AG04449 (cell line): ENCODE data around the gene PFN3.

Experiments
- CTCF ChIA-PET: fragments of 350-600 bp; formaldehyde crosslinking; extraction: SDS; loops from one replicate; lab custom pipeline; 2021; ENCODE audit warnings: antibody characterized with exemption; lab: Yijun Ruan, JAX
- POLR2A ChIA-PET: fragments of 400-600, 350-600 bp; formaldehyde crosslinking; extraction: SDS; loops from one replicate; lab custom pipeline; 2020; ENCODE audit warnings: antibody characterized with exemption, inconsistent platforms; lab: Yijun Ruan, JAX
- DNase-seq: peaks from one replicate; pipeline ENCODE4 v3.0.0-alpha.2; 2010; ENCODE audit warnings: low read depth, low spot score
- H3K4me3 ChIP-seq: 2 replicates; pipeline ENCODE4 v1.5.1; 2011; ENCODE audit warnings: low read depth, mild to moderate bottlenecking, control low read depth, low read length
- TF ChIP-seq, protein P1 (sequence below): IDR thresholded peaks from one replicate; pipeline ENCODE4 v1.5.1; 2011; ENCODE audit warnings: mild to moderate bottlenecking, moderate library complexity, low read length, control low read depth, inconsistent platforms; ENCODE audit not compliant: insufficient read depth; ENCODE audit errors: missing control alignments

Gene PFN3

DNA sequence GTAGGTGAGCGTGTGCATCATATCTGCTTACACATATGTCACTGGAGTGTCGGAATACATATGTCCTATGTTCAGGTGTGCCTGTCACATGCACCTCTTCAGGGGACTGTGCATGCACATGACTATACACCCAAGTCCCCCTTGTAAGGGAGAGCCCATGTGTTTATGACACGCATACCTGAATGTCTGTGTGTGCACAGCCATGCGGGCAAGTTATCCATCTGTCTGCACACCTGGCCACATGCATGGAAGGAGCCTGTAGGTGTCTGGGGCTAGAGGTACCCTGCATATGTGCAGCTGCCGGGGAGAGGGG lies 43.4 kb downstream of the PFN3 start:
- DNase-seq: no peak
- no peak overlapping the region for H3K4me3 ChIP-seq
- TF ChIP-seq, protein P1, sequence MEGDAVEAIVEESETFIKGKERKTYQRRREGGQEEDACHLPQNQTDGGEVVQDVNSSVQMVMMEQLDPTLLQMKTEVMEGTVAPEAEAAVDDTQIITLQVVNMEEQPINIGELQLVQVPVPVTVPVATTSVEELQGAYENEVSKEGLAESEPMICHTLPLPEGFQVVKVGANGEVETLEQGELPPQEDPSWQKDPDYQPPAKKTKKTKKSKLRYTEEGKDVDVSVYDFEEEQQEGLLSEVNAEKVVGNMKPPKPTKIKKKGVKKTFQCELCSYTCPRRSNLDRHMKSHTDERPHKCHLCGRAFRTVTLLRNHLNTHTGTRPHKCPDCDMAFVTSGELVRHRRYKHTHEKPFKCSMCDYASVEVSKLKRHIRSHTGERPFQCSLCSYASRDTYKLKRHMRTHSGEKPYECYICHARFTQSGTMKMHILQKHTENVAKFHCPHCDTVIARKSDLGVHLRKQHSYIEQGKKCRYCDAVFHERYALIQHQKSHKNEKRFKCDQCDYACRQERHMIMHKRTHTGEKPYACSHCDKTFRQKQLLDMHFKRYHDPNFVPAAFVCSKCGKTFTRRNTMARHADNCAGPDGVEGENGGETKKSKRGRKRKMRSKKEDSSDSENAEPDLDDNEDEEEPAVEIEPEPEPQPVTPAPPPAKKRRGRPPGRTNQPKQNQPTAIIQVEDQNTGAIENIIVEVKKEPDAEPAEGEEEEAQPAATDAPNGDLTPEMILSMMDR: no peak
- ChIA-PET CTCF (no interaction called here), POLR2A (no interaction called here)

DNA sequence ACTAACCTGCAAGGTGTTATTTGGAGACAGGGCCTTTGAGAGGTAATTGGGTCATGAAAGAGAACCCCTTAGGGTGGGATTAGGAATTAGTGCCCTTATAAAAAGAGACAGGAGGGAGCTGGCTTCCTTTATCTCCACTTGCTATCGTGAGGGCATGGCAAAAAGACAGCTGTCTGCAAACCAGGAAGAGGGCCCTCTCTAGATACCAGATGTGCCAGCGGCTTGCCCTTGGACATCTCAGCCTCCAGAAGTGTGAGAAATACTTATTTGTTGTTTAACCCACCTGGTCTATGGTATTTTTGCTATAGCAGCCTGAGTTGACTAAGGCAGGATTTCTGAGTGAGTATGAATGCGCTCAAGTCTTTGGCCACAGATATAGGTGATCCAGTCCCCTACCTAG lies 43.7 kb downstream of the PFN3 start:
- no peak overlapping the region for H3K4me3 ChIP-seq
- POLR2A ChIA-PET: no interaction called here
- TF ChIP-seq, protein P1: no peak
- DNase-seq: no peak
- CTCF ChIA-PET: interaction anchor here (0.9 to 6.9 kb wide), 3 partner anchors 13 to 245 kb away, joined by 3 to 58 read pairs (median 3); no protein-coding TSS in a partner anchor

DNA sequence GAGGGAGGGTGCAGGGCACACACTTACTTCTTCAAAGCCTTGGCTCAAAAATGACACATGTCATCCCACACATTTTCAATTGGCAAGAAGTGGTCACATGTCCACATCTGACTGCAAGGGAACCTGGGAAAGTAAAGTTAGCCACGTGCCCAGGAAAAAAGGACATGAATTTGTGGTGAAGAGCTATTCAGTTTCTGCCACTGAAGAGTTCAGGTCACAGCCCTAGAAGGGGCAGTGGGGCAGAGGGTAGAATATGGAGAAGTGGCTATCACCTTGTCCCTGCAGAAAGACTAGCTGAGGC lies 44.6 kb downstream of the PFN3 start:
- ChIA-PET POLR2A (no interaction called here), CTCF (interaction anchor here (0.9 to 6.9 kb wide), 3 partner anchors 14 to 244 kb away, joined by 3 to 58 read pairs (median 3); no protein-coding TSS in a partner anchor)
- no peak overlapping the region for H3K4me3 ChIP-seq
- no peak for DNase-seq
- TF ChIP-seq, protein P1: no peak

DNA sequence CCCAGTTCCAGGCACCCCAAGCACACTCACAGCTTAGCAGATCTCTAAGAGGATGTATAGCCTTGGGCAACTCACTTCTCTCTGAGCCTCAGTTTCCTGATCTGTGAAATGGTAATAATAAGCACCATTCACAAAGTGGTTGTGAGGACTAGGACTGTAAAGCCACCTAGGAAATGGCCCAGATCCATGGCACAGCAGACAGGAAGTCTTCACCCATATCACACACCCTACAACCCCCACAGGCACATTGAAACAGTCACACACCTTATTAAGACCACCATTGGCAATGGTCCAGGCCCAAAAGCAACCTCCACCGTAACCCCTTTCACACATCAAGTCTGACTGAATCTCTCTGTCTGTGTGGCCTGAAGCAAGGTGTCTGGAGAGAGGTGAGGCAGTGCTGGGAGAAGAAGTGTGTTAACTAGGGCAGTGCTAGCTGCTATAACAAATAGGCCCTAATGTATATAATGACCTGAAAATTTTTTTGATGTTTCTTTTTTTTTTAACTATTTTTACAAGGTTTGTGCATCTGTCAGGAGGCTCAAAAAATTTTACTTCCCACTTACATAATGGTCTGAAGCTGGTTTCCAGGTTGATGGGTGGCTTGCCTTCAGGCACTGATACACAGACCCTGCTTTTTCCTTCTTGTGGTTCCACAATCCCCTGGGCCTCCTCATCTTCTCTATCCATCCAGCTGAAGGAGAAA lies 45.1 kb downstream of the PFN3 start:
- CTCF ChIA-PET: interaction anchor here (1.2 to 6.9 kb wide), 2 partner anchors 15 to 37 kb away, joined by 3 to 58 read pairs; no protein-coding TSS in a partner anchor
- DNase-seq: no peak
- POLR2A ChIA-PET: no interaction called here
- TF ChIP-seq, protein P1: no peak
- H3K4me3 ChIP-seq: no peak overlapping the region

DNA sequence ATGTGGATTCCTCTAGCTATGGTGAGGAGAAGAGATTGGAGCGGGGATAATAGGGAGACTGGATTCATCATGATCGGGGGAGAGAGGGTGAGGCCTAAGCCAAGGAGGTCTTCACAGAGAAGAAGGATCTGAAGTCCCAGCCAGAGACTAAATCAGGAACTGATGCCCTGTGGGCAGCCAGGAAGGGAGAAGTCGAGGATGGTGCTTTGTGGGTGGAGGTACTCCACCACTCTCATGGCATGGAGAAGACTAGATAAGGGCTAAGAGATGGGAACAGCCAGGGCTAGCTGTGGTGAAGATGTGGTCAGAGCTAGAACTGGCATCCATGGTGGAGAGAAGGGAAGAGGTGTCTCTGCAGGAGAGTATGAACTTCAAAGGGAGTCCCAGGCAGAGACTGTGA lies 45.8 kb downstream of the PFN3 start:
- CTCF ChIA-PET: interaction anchor here (1.0 to 6.9 kb wide), 4 partner anchors 12 to 36 kb away, joined by 3 to 58 read pairs (median 6); no protein-coding TSS in a partner anchor
- DNase-seq: no peak
- POLR2A ChIA-PET: no interaction called here
- no peak overlapping the region for H3K4me3 ChIP-seq
- TF ChIP-seq, protein P1: no peak

DNA sequence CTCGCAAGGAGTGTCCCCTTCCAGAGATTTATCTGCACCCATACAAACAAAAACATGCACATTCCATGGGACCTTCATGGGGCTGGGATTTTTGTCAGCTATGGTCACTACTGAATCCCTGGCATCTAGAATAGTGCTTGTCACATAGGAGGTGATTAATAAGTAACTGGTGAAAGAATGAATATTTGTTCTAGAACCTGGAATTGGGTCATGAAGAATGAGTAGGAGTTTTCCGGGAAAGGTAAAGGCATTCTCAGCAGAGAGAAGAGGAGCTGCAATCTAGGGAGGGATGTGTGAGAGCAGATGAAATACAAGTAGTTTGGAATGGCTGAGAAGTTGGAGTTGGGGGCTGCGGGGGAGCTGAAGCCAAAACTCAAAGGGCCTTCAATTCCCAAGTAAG lies 46.2 kb downstream of the PFN3 start:
- TF ChIP-seq, protein P1: no peak
- ChIA-PET CTCF (interaction anchor here (1.0 to 6.9 kb wide), 4 partner anchors 12 to 37 kb away, joined by 3 to 58 read pairs (median 6); no protein-coding TSS in a partner anchor), POLR2A (no interaction called here)
- DNase-seq: no peak
- no peak overlapping the region for H3K4me3 ChIP-seq
